HG02943 (cell line): ENCODE measurements around the gene KRTAP9-6.
A peak's percentile ranks its signal among the peaks of the same experiment; 100 is the strongest.
"Not testable (repeated sequence)": the region's sequence is repeated elsewhere in the genome, so short reads cannot be mapped to it uniquely, and the experiment has no call there.

Source experiments
- ATAC-seq: cut with Tn5 transposase; IDR thresholded peaks from one replicate; pipeline ENCODE4 v1.9.1; 2021; ENCODE audit warnings: mild to moderate bottlenecking, low read depth, moderate library complexity; ENCODE audit not compliant: unreplicated experiment

KRTAP9-6 gene

GRCh38 chr17:41267711-41268110, 2.5 kb downstream of the KRTAP9-6 start:
- no peak for ATAC-seq

GRCh38 chr17:41271323-41271722, 6.1 kb downstream of the KRTAP9-6 start:
- not testable (repeated sequence) for ATAC-seq

- ATAC-seq, result no peak
These were observed 6.7 kb downstream of the KRTAP9-6 start for GRCh38 chr17:41271858-41272257.

GRCh38 chr17:41275648-41276190, 10.5 kb downstream of the KRTAP9-6 start, which contains the start of gene KRTAP9-7:
KRTAP9-7 (plus strand) TSS chr17:41275698; CDS start chr17:41275698, 0 bp downstream.
- ATAC-seq, result not testable (repeated sequence)

GRCh38 chr17:41278176-41278955, 13.2 kb downstream of the KRTAP9-6 start:
- no peak for ATAC-seq

- no peak for ATAC-seq
These were observed 18.9 kb downstream of the KRTAP9-6 start for GRCh38 chr17:41284043-41284442.

- ATAC-seq, result no peak
These were observed 19.4 kb downstream of the KRTAP9-6 start for GRCh38 chr17:41284546-41284945.

GRCh38 chr17:41287050-41287449, 21.9 kb downstream of the KRTAP9-6 start:
- no peak for ATAC-seq

GRCh38 chr17:41294016-41294415, 28.8 kb downstream of the KRTAP9-6 start:
- no peak for ATAC-seq

- no peak for ATAC-seq
These were observed 31.7 kb downstream of the KRTAP9-6 start for GRCh38 chr17:41296846-41297245.

- no peak for ATAC-seq
These were observed 33.4 kb downstream of the KRTAP9-6 start for GRCh38 chr17:41298458-41299135.

- ATAC-seq, result no peak
These were observed 36.1 kb downstream of the KRTAP9-6 start for GRCh38 chr17:41301204-41301790.

- ATAC-seq, result no peak
These were observed 37.0 kb downstream of the KRTAP9-6 start, which contains the start of gene KRTAP29-1 for GRCh38 chr17:41301916-41302901. KRTAP29-1 (minus strand) TSS chr17:41302851; CDS start chr17:41302851, 0 bp downstream.

- no peak for ATAC-seq
These were observed 37.8 kb downstream of the KRTAP9-6 start for GRCh38 chr17:41302981-41303380.

GRCh38 chr17:41304091-41304490, 38.9 kb downstream of the KRTAP9-6 start:
- ATAC-seq, result no peak

GRCh38 chr17:41307647-41308046, 42.5 kb downstream of the KRTAP9-6 start:
- no peak for ATAC-seq

GRCh38 chr17:41308251-41308917, 43.2 kb downstream of the KRTAP9-6 start:
- ATAC-seq, result peak; percentile 64

GRCh38 chr17:41308918-41309359, 43.8 kb downstream of the KRTAP9-6 start, which contains the start of gene KRTAP16-1:
KRTAP16-1 (minus strand) TSS chr17:41309309; CDS start chr17:41309253, 56 bp downstream.
- peak; percentile 31 for ATAC-seq

- no peak for ATAC-seq
These were observed 45.9 kb downstream of the KRTAP9-6 start for GRCh38 chr17:41311111-41311510.
